SK-N-SH treated with all-trans-retinoic acid at 6 μM for 48 hours (cell line): ENCODE measurements around the gene LRRC10B.

ENCODE experiments used
- ESRRG ChIP-seq: fragments of 250-450 bp; sonication (Bioruptor Pico); IDR thresholded peaks from 2 replicates; pipeline ENCODE4 v1.6.1; 2021; ENCODE audit warnings: mild to moderate bottlenecking
- GLIS3 ChIP-seq: fragments of 250-450 bp; sonication (Bioruptor Pico); IDR thresholded peaks from 2 replicates; pipeline ENCODE4 v1.5.0; 2020; ENCODE audit warnings: mild to moderate bottlenecking, moderate library complexity
- ISL1 ChIP-seq: fragments of 250-450 bp; sonication (Bioruptor Pico); IDR thresholded peaks from 2 replicates; pipeline ENCODE4 v2.1.2; 2022; ENCODE audit warnings: mild to moderate bottlenecking, moderate library complexity
- OSR1 ChIP-seq: fragments of 250-450 bp; sonication (Bioruptor Pico); IDR thresholded peaks from 2 replicates; pipeline ENCODE4 v1.8.0; 2022; ENCODE audit warnings: moderate library complexity, mild to moderate bottlenecking, inconsistent platforms
- PATZ1 ChIP-seq: fragments of 250-450 bp; sonication (Bioruptor Pico); IDR thresholded peaks from 2 replicates; pipeline ENCODE4 v1.8.0; 2020; ENCODE audit warnings: mild to moderate bottlenecking, moderate library complexity, borderline replicate concordance
- RARB ChIP-seq: fragments of 250-450 bp; sonication (Bioruptor Pico); IDR thresholded peaks from 2 replicates; pipeline ENCODE4 v1.8.0; 2021; ENCODE audit warnings: mild to moderate bottlenecking, moderate library complexity
- SNAI2 ChIP-seq: fragments of 250-450 bp; sonication (Bioruptor Pico); IDR thresholded peaks from 2 replicates; pipeline ENCODE4 v1.5.0; 2020; ENCODE audit warnings: mild to moderate bottlenecking, moderate library complexity
- TSHZ2 ChIP-seq: fragments of 250-450 bp; sonication (Bioruptor Pico); IDR thresholded peaks from 2 replicates; pipeline ENCODE4 v1.5.0; 2020; ENCODE audit warnings: mild to moderate bottlenecking, moderate library complexity
- ZC3H10 ChIP-seq: fragments of 250-450 bp; sonication (Bioruptor Pico); IDR thresholded peaks from 2 replicates; pipeline ENCODE4 v1.5.1; 2021; ENCODE audit warnings: mild to moderate bottlenecking, moderate library complexity
- ZFP30 ChIP-seq: fragments of 450-650 bp; formaldehyde crosslinking; IDR thresholded peaks from 2 replicates; pipeline ENCODE4 v1.5.0; 2022; ENCODE audit warnings: mild to moderate bottlenecking, moderate library complexity
- ZNF565 ChIP-seq: fragments of 450-650 bp; formaldehyde crosslinking; conservative IDR thresholded peaks from 2 replicates; pipeline ENCODE4 v1.5.0; 2020; ENCODE audit warnings: low read depth, mild to moderate bottlenecking, moderate library complexity
- ZNF70 ChIP-seq: fragments of 450-650 bp; formaldehyde crosslinking; IDR thresholded peaks from 2 replicates; pipeline ENCODE4 v1.5.0; 2020; ENCODE audit warnings: mild to moderate bottlenecking, moderate library complexity
- ZNF8 ChIP-seq: fragments of 450-650 bp; formaldehyde crosslinking; IDR thresholded peaks from 2 replicates; pipeline ENCODE4 v1.5.0; 2020; ENCODE audit warnings: mild to moderate bottlenecking, moderate library complexity

GRCh38 chr11:61497473-61497872, 11.1 kb upstream of the LRRC10B start:
- TF ChIP-seq GLIS3 (no peak), OSR1 (no peak), ISL1 (CRISPR knock-in tag) (no peak), ZNF8 (no peak), PATZ1 (CRISPR knock-in tag) (no peak), TSHZ2 (CRISPR knock-in tag) (no peak), RARB (no peak), ZC3H10 (no peak), ESRRG (CRISPR knock-in tag) (no peak), ZFP30 (CRISPR knock-in tag) (no peak), ZNF565 (CRISPR knock-in tag) (no peak), ZNF70 (no peak), SNAI2 (CRISPR knock-in tag) (no peak)
